WTC11 (cell line): ENCODE measurements around the gene HAO2. TPM values are rescaled to one million over a fixed set of nuclear protein-coding genes. Genes with fewer than 3 reads are reported as not detected.

Experiments
- ATAC-seq: fragments of 200-7000 bp; cut with Tn5 transposase; 2 replicates; pipeline ENCODE4 v1.10.0; 2021; ENCODE audit warnings: mild to moderate bottlenecking, moderate library complexity
- CTCF ChIA-PET: fragments of 300-600 bp; sonication (Branson Sonifier 250); formaldehyde crosslinking; loops from one replicate; lab custom pipeline; 2021; ENCODE audit warnings: antibody characterized with exemption; lab: Charles Lee
- POLR2A ChIA-PET: fragments of 350-600 bp; sonication (Branson Sonifier 250); formaldehyde crosslinking; loops from one replicate; lab custom pipeline; 2021; ENCODE audit warnings: antibody characterized with exemption; lab: Charles Lee
- DNase-seq: peaks from one replicate; pipeline ENCODE4 v3.0.0; 2021; ENCODE audit warnings: low spot score
- H3K27ac Mint-ChIP-seq: 2 replicates; pipeline ENCODE4 v1.8.0; 2021; ENCODE audit warnings: mixed read lengths
- H3K27me3 Mint-ChIP-seq: 2 replicates; pipeline ENCODE4 v1.8.0; 2021; ENCODE audit warnings: low read depth, mild to moderate bottlenecking, moderate library complexity, mixed read lengths
- H3K36me3 Mint-ChIP-seq: 2 replicates; pipeline ENCODE4 v1.8.0; 2021; ENCODE audit warnings: mixed read lengths
- H3K4me1 Mint-ChIP-seq: 2 replicates; pipeline ENCODE4 v1.8.0; 2022; ENCODE audit warnings: mixed read lengths
- H3K4me3 Mint-ChIP-seq: 2 replicates; pipeline ENCODE4 v1.8.0; 2021; ENCODE audit warnings: mild to moderate bottlenecking, moderate library complexity, mixed read lengths
- H3K9me3 Mint-ChIP-seq: 2 replicates; pipeline ENCODE4 v1.8.0; 2021; ENCODE audit warnings: mixed read lengths
- ATF2 ChIP-seq: sonication (generic); formaldehyde crosslinking; IDR thresholded peaks from 2 replicates; pipeline ENCODE4 v1.8.1; 2022; ENCODE audit warnings: low read depth, missing genetic modification reagents, borderline replicate concordance
- E2F4 ChIP-seq: sonication (generic); formaldehyde crosslinking; IDR thresholded peaks from 2 replicates; pipeline ENCODE4 v1.8.1; 2022; ENCODE audit warnings: low read depth, mild to moderate bottlenecking, moderate library complexity, missing genetic modification reagents, borderline replicate concordance
- E2F5 ChIP-seq: sonication (generic); formaldehyde crosslinking; IDR thresholded peaks from 2 replicates; pipeline ENCODE4 v1.8.1; 2022; ENCODE audit warnings: mild to moderate bottlenecking, moderate library complexity, missing genetic modification reagents
- ETV6 ChIP-seq: sonication (generic); formaldehyde crosslinking; IDR thresholded peaks from 2 replicates; pipeline ENCODE4 v1.8.1; 2022; ENCODE audit warnings: mild to moderate bottlenecking, missing genetic modification reagents
- FOXK1 ChIP-seq: sonication (generic); formaldehyde crosslinking; IDR thresholded peaks from 2 replicates; pipeline ENCODE4 v1.8.0; 2022; ENCODE audit warnings: mild to moderate bottlenecking, moderate library complexity, missing genetic modification reagents
- HMGA2 ChIP-seq: fragments of 250-450 bp; sonication (Bioruptor Pico); IDR thresholded peaks from 2 replicates; pipeline ENCODE4 v1.4.0; 2021; ENCODE audit warnings: mild to moderate bottlenecking, moderate library complexity
- HMGXB4 ChIP-seq: sonication (generic); formaldehyde crosslinking; IDR thresholded peaks from 2 replicates; pipeline ENCODE4 v1.8.1; 2023; ENCODE audit warnings: mild to moderate bottlenecking, moderate library complexity, missing genetic modification reagents
- KAT7 ChIP-seq: sonication (generic); formaldehyde crosslinking; IDR thresholded peaks from 2 replicates; pipeline ENCODE4 v1.8.1; 2023; ENCODE audit warnings: missing genetic modification reagents, mild to moderate bottlenecking, borderline replicate concordance
- MAX ChIP-seq: sonication (generic); formaldehyde crosslinking; IDR thresholded peaks from 2 replicates; pipeline ENCODE4 v1.8.0; 2022; ENCODE audit warnings: mild to moderate bottlenecking, missing genetic modification reagents
- MYBL2 ChIP-seq: sonication (generic); formaldehyde crosslinking; IDR thresholded peaks from 2 replicates; pipeline ENCODE4 v1.8.1; 2023; ENCODE audit warnings: mild to moderate bottlenecking, moderate library complexity, missing genetic modification reagents
- NFYB ChIP-seq: sonication (generic); formaldehyde crosslinking; conservative IDR thresholded peaks from 2 replicates; pipeline ENCODE4 v1.8.0; 2022; ENCODE audit warnings: low read depth, missing genetic modification reagents
- NR3C1 ChIP-seq: sonication (generic); formaldehyde crosslinking; conservative IDR thresholded peaks from 2 replicates; pipeline ENCODE4 v1.8.1; 2023; ENCODE audit warnings: low read depth, mild to moderate bottlenecking, missing genetic modification reagents
- PRDM15 ChIP-seq: sonication (generic); formaldehyde crosslinking; IDR thresholded peaks from 2 replicates; pipeline ENCODE4 v1.8.0; 2022; ENCODE audit warnings: missing genetic modification reagents
- TCF7 ChIP-seq: sonication (generic); formaldehyde crosslinking; IDR thresholded peaks from 2 replicates; pipeline ENCODE4 v1.8.0; 2022; ENCODE audit warnings: mild to moderate bottlenecking, low read depth, missing genetic modification reagents, moderate library complexity
- USF2 ChIP-seq: sonication (generic); formaldehyde crosslinking; IDR thresholded peaks from 2 replicates; pipeline ENCODE4 v1.8.1; 2023; ENCODE audit warnings: mild to moderate bottlenecking, missing genetic modification reagents, moderate library complexity
- ZBTB43 ChIP-seq: sonication (generic); formaldehyde crosslinking; IDR thresholded peaks from 2 replicates; pipeline ENCODE4 v1.8.1; 2023; ENCODE audit warnings: mild to moderate bottlenecking, missing genetic modification reagents
- ZMAT4 ChIP-seq: fragments of 250-450 bp; sonication (Bioruptor Pico); IDR thresholded peaks from 2 replicates; pipeline ENCODE4 v1.9.0; 2021; ENCODE audit warnings: mild to moderate bottlenecking
- ZNF317 ChIP-seq: sonication (generic); formaldehyde crosslinking; IDR thresholded peaks from 2 replicates; pipeline ENCODE4 v1.8.1; 2023; ENCODE audit warnings: low read depth, mild to moderate bottlenecking, moderate library complexity, missing genetic modification reagents, borderline replicate concordance
- ZSCAN18 ChIP-seq: fragments of 250-450 bp; sonication (Bioruptor Pico); IDR thresholded peaks from 2 replicates; pipeline ENCODE4 v2.1.2; 2022; ENCODE audit warnings: mild to moderate bottlenecking, moderate library complexity
- total RNA-seq: library from RNA; stranded (reverse); gene quantifications from 3 replicates; pipeline ENCODE4 v1.2.3, GENCODE V29; 2021

Gene HAO2
- total RNA-seq, 1 experiment from 2014 or later = 1.0 TPM

GRCh38 chr1:119438761-119439160 is 70.2 kb downstream of the HAO2 start (continued):
- no peak for TF ChIP-seq E2F4
- no peak for TF ChIP-seq HMGA2 (CRISPR knock-in tag)
- no peak for TF ChIP-seq MAX (CRISPR knock-in tag)
- TF ChIP-seq NFYB (CRISPR knock-in tag) = no peak
- TF ChIP-seq HMGXB4 = no peak

- DNase-seq = no peak
- ChIA-PET CTCF (interaction anchor here (1.2 to 1.8 kb wide), 2 partner anchors 9 to 166 kb away, joined by 3 to 6 read pairs; no protein-coding TSS in a partner anchor), POLR2A (no interaction called here)
- Mint-ChIP-seq H3K9me3 (no peaks in the 10 kb centered on the region), H3K36me3 (no peaks in the 10 kb centered on the region), H3K4me3 (no peak overlapping the region), H3K27me3 (no peaks in the 10 kb centered on the region), H3K4me1 (peaks cover 5% of the 10 kb centered on the region; the same call in 1 of the 2 replicates), H3K27ac (no peak overlapping the region)
- TF ChIP-seq NR3C1 (no peak), FOXK1 (no peak), USF2 (CRISPR knock-in tag) (no peak), PRDM15 (peak; percentile 82), MAX (CRISPR knock-in tag) (no peak)
- ATAC-seq = peak; percentile 94
Observed at GRCh38 chr1:119440721-119441307, 72.2 kb downstream of the HAO2 start.

- H3K9me3 Mint-ChIP-seq = no peaks in the 10 kb centered on the region
- no peak for ATAC-seq
- no peak overlapping the region for H3K4me3 Mint-ChIP-seq
- peaks cover 5% of the 10 kb centered on the region; the same call in 1 of the 2 replicates for H3K4me1 Mint-ChIP-seq
- peaks cover 4% of the 10 kb centered on the region for H3K27me3 Mint-ChIP-seq
- ChIA-PET POLR2A (no interaction called here), CTCF (no interaction called here)
- DNase-seq = no peak
- no peaks in the 10 kb centered on the region for H3K36me3 Mint-ChIP-seq
- H3K27ac Mint-ChIP-seq = no peak overlapping the region
- TF ChIP-seq KAT7 (CRISPR knock-in tag) (no peak), ZBTB43 (no peak), ZSCAN18 (CRISPR knock-in tag) (no peak), TCF7 (no peak), E2F5 (no peak), ZNF317 (CRISPR knock-in tag) (no peak), MYBL2 (CRISPR knock-in tag) (no peak), ETV6 (CRISPR knock-in tag) (no peak), ATF2 (CRISPR knock-in tag) (no peak), ZMAT4 (no peak)
Observed at GRCh38 chr1:119442756-119443155, 74.2 kb downstream of the HAO2 start.
